HepG2 (cell line): Measurements from ENCODE around the gene MMP24OS. TPM values are rescaled to one million over a fixed set of nuclear protein-coding genes. Genes with fewer than 3 reads are reported as not detected.
A peak's percentile ranks its signal among the peaks of the same experiment; 100 is the strongest.

Source experiments
- ARID2 ChIP-seq: sonication (generic); formaldehyde crosslinking; IDR thresholded peaks from 2 replicates; pipeline ENCODE4 v1.8.1; 2022; ENCODE audit warnings: mild to moderate bottlenecking, missing genetic modification reagents, borderline replicate concordance
- CHD2 ChIP-seq: IDR thresholded peaks from 2 replicates; pipeline ENCODE4 v1.6.1; 2011; ENCODE audit warnings: low read depth, low read length, improper control_type of control experiment
- ELF4 ChIP-seq: sonication (generic); formaldehyde crosslinking; IDR thresholded peaks from 2 replicates; pipeline ENCODE4 v1.5.0; 2020; ENCODE audit warnings: missing genetic modification reagents, mild to moderate bottlenecking, moderate library complexity, borderline replicate concordance
- JARID2 ChIP-seq: sonication (generic); formaldehyde crosslinking; IDR thresholded peaks from 2 replicates; pipeline ENCODE4 v1.8.1; 2023; ENCODE audit warnings: missing genetic modification reagents, inconsistent platforms; ENCODE audit not compliant: insufficient replicate concordance
- MIXL1 ChIP-seq: IDR thresholded peaks from 2 replicates; pipeline ENCODE4 v1.6.1; 2016
- NFKBIZ ChIP-seq: IDR thresholded peaks from 2 replicates; pipeline ENCODE4 v1.6.1; 2018; ENCODE audit warnings: missing genetic modification reagents, missing compliant biosample characterization
- NONO ChIP-seq, 2 experiments: fragments of 450-650 bp in 1 of 2; sonication (generic) in 1 of 2; formaldehyde crosslinking in 1 of 2; IDR thresholded peaks in 1 of 2; conservative IDR thresholded peaks in 1 of 2; 2 replicates each; pipeline versions ENCODE4 v1.6.1 to v1.8.0; 2017 to 2022; ENCODE audit warnings: mild to moderate bottlenecking in 1 of 2, missing genetic modification reagents in 1 of 2, moderate library complexity in 1 of 2
- ONECUT2 ChIP-seq: sonication (generic); formaldehyde crosslinking; IDR thresholded peaks from 2 replicates; pipeline ENCODE4 v1.4.0; 2020; ENCODE audit warnings: missing genetic modification reagents
- RCOR2 ChIP-seq: IDR thresholded peaks from 2 replicates; pipeline ENCODE4 v1.6.1; 2016; ENCODE audit warnings: missing biosample characterization, missing genetic modification reagents
- RFXAP ChIP-seq: sonication (generic); formaldehyde crosslinking; IDR thresholded peaks from 2 replicates; pipeline ENCODE4 v1.4.0; 2020; ENCODE audit warnings: missing genetic modification reagents, borderline replicate concordance
- SIN3B ChIP-seq: fragments of 150-350 bp; IDR thresholded peaks from 2 replicates; pipeline ENCODE4 v1.6.1; 2014; ENCODE audit warnings: low read length
- ZHX2 ChIP-seq, 2 experiments: sonication (generic) in 1 of 2; formaldehyde crosslinking in 1 of 2; IDR thresholded peaks; 2 replicates each; pipeline versions ENCODE4 v1.6.1 to v1.9.0; 2014 to 2022; ENCODE audit warnings: antibody characterized with exemption in 1 of 2, borderline replicate concordance in 1 of 2, inconsistent platforms in 1 of 2, low read depth in 1 of 2, missing genetic modification reagents in 1 of 2
- ZNF138 ChIP-seq: sonication (generic); formaldehyde crosslinking; IDR thresholded peaks from 2 replicates; pipeline ENCODE4 v1.5.0; 2020; ENCODE audit warnings: mild to moderate bottlenecking, low read depth, missing genetic modification reagents
- ZNF34 ChIP-seq: sonication (generic); formaldehyde crosslinking; IDR thresholded peaks from 2 replicates; pipeline ENCODE4 v1.4.0; 2020; ENCODE audit warnings: mild to moderate bottlenecking, missing genetic modification reagents, borderline replicate concordance
- polyA plus RNA-seq, 8 experiments: library from polyadenylated mRNA; depleted of rRNA in 3 of 8; stranded (reverse) in 7 of 8; unstranded in 1 of 8; fragments of >200 nt; fragmentation: Illumina TruSeq in 4 of 8; extraction: Trizol in 4 of 8; gene quantifications; 2 replicates each; pipeline versions ENCODE4 v1.2.1 to v1.2.3, GENCODE V29; 2011 to 2016; ENCODE audit warnings: low read depth in 4 of 8, missing spikeins in 1 of 8, mixed read lengths in 1 of 8; ENCODE audit not compliant: insufficient read depth in 1 of 8
- total RNA-seq, 5 experiments: library from RNA; depleted of rRNA; stranded (reverse); fragments of >200 nt; fragmentation: Illumina TruSeq; extraction: Trizol; gene quantifications; 2 replicates each; pipeline ENCODE4 v1.2.3, GENCODE V29; 2016; ENCODE audit warnings: low read depth in 1 of 5

Gene MMP24OS
- total and polyA plus RNA-seq, 2 of the 13 experiments (the other 11 are each of a cell fraction or from before 2014, with no cell fraction given): 6.0 to 8.5 TPM

- TF ChIP-seq ZHX2 (IDR thresholded peaks at IDR 0.05; ENCODE audit: low read depth) (no peak), ZHX2 (CRISPR knock-in tag; IDR thresholded peaks at IDR 0.05; ENCODE audit: borderline replicate concordance) (no peak), ELF4 (CRISPR knock-in tag) (no peak), ZNF34 (0 out of 2 replicates have a peak, but pooled peaks have one; percentile 2), JARID2 (CRISPR knock-in tag) (no peak), RFXAP (CRISPR knock-in tag) (no peak), SIN3B (no peak), ZNF138 (no peak), ARID2 (CRISPR knock-in tag) (no peak), NFKBIZ (no peak), CHD2 (no peak), RCOR2 (CRISPR knock-in tag) (0 out of 2 replicates have a peak, but pooled peaks have one; percentile 42), ONECUT2 (peak; percentile 67; the same call in 1 of the 2 replicates), MIXL1 (no peak), NONO (IDR thresholded peaks at IDR 0.05) (no peak), NONO (CRISPR knock-in tag; conservative IDR thresholded peaks at IDR 0.05) (0 out of 2 replicates have a peak, but pooled peaks have one; percentile 34)
These were observed 47.5 kb upstream of the MMP24OS start (continued) for GRCh38 chr20:35325401-35325800.
